IMR-90 (cell line): ENCODE measurements around the gene METTL8. TPM values are rescaled to one million over a fixed set of nuclear protein-coding genes. Genes with fewer than 3 reads are reported as not detected.
A peak's percentile ranks its signal among the peaks of the same experiment; 100 is the strongest.

Source experiments
- ATAC-seq: fragments of 200-7000 bp; cut with Tn5 transposase; 2 replicates; pipeline ENCODE4 v1.9.1; 2020; ENCODE audit warnings: low read depth, mild to moderate bottlenecking, moderate library complexity
- BruUV-seq: library from RNA; stranded (reverse); fragments of 400-500 nt; replicated peaks from 2 replicates; lab custom pipeline; 2021; lab: Mats Ljungman, UMichigan
- CTCF ChIA-PET: fragments of 300-600 bp; formaldehyde crosslinking; extraction: SDS; loops from one replicate; lab custom pipeline; 2021; ENCODE audit warnings: antibody characterized with exemption; lab: Yijun Ruan, JAX
- POLR2A ChIA-PET: fragments of 300-600 bp; sonication (Branson Sonifier 250); formaldehyde crosslinking; loops from one replicate; lab custom pipeline; 2022; ENCODE audit warnings: antibody characterized with exemption; ENCODE audit not compliant: unreplicated experiment; lab: Charles Lee
- DNase-seq: peaks from one replicate; pipeline ENCODE4 v3.0.0; 2013
- H2AFZ ChIP-seq: replicated peaks from 2 replicates; pipeline ENCODE3; 2013; ENCODE audit warnings: low read length, mild to moderate bottlenecking; ENCODE audit not compliant: poor library complexity
- H2AK5ac ChIP-seq: 2 replicates; pipeline ENCODE4 v1.6.1; 2013; ENCODE audit warnings: low read depth, low read length, inconsistent platforms
- H2AK9ac ChIP-seq: replicated peaks from 2 replicates; pipeline ENCODE3; 2013; ENCODE audit warnings: mild to moderate bottlenecking, low read depth, low read length, moderate library complexity; ENCODE audit not compliant: poor library complexity
- H2BK120ac ChIP-seq: 2 replicates; pipeline ENCODE4 v1.6.1; 2013; ENCODE audit warnings: low read depth, low read length, inconsistent platforms
- H2BK15ac ChIP-seq: 3 replicates; pipeline ENCODE4 v1.6.1; 2013; ENCODE audit warnings: low read depth, low read length, inconsistent platforms
- H2BK20ac ChIP-seq: 2 replicates; pipeline ENCODE4 v1.6.1; 2013; ENCODE audit warnings: low read depth, mild to moderate bottlenecking, inconsistent platforms, low read length, moderate library complexity
- H2BK5ac ChIP-seq: 2 replicates; pipeline ENCODE4 v1.6.1; 2013; ENCODE audit warnings: mild to moderate bottlenecking, low read depth, low read length, inconsistent platforms; ENCODE audit not compliant: poor library complexity, severe bottlenecking
- H3K14ac ChIP-seq: replicated peaks from 2 replicates; pipeline ENCODE4 v1.6.1; 2013; ENCODE audit warnings: low read depth, low read length, inconsistent platforms
- H3K18ac ChIP-seq: 2 replicates; pipeline ENCODE4 v1.6.1; 2013; ENCODE audit warnings: low read depth, low read length, control low read depth
- H3K23ac ChIP-seq: 2 replicates; pipeline ENCODE4 v1.6.1; 2013; ENCODE audit warnings: low read depth, low read length, inconsistent platforms
- H3K27ac ChIP-seq: 2 replicates; pipeline ENCODE4 v1.5.1; 2013; ENCODE audit warnings: mild to moderate bottlenecking, control low read depth, low read length; ENCODE audit not compliant: insufficient read depth
- H3K27me3 ChIP-seq: 2 replicates; pipeline ENCODE4 v1.6.1; 2013; ENCODE audit warnings: low read length; ENCODE audit not compliant: control insufficient read depth, insufficient read depth
- H3K36me3 ChIP-seq: 2 replicates; pipeline ENCODE4 v1.6.1; 2013; ENCODE audit warnings: low read length, mixed read lengths; ENCODE audit not compliant: control insufficient read depth, insufficient read depth
- H3K4ac ChIP-seq: 2 replicates; pipeline ENCODE4 v1.6.1; 2013; ENCODE audit warnings: low read depth, low read length, inconsistent platforms
- H3K4me1 ChIP-seq: 2 replicates; pipeline ENCODE4 v1.6.1; 2013; ENCODE audit warnings: low read length, mixed read lengths; ENCODE audit not compliant: control insufficient read depth, insufficient read depth
- H3K4me2 ChIP-seq: 2 replicates; pipeline ENCODE4 v1.6.1; 2013; ENCODE audit warnings: low read depth, mild to moderate bottlenecking, control low read depth, low read length, moderate library complexity
- H3K4me3 ChIP-seq: 2 replicates; pipeline ENCODE4 v1.5.1; 2013; ENCODE audit warnings: low read depth, mild to moderate bottlenecking, control low read depth, low read length, moderate library complexity; ENCODE audit not compliant: insufficient read depth
- H3K56ac ChIP-seq: 2 replicates; pipeline ENCODE4 v1.6.1; 2013; ENCODE audit warnings: low read length, inconsistent platforms; ENCODE audit not compliant: insufficient read depth; ENCODE audit errors: extremely low read depth
- H3K79me1 ChIP-seq, 2 experiments: 2 replicates each; pipeline ENCODE4 v1.6.1; 2013; ENCODE audit warnings: low read length in 2 of 2, inconsistent platforms in 1 of 2, low read depth in 1 of 2
- H3K9ac ChIP-seq: 2 replicates; pipeline ENCODE4 v1.6.1; 2013; ENCODE audit warnings: low read depth, low read length, control low read depth
- H3K9me1 ChIP-seq: 2 replicates; pipeline ENCODE4 v1.6.1; 2013; ENCODE audit warnings: low read length, inconsistent platforms; ENCODE audit not compliant: insufficient read depth
- H3K9me3 ChIP-seq: 2 replicates; pipeline ENCODE4 v1.6.1; 2013; ENCODE audit warnings: low read length; ENCODE audit not compliant: control insufficient read depth, insufficient read depth
- H4K20me1 ChIP-seq: 2 replicates; pipeline ENCODE4 v1.6.1; 2013; ENCODE audit warnings: low read length, inconsistent platforms; ENCODE audit not compliant: insufficient read depth
- H4K5ac ChIP-seq: 2 replicates; pipeline ENCODE4 v1.6.1; 2013; ENCODE audit warnings: mild to moderate bottlenecking, low read depth, low read length, control low read depth
- H4K8ac ChIP-seq, 2 experiments: 2 replicates each; pipeline ENCODE4 v1.6.1; 2013; ENCODE audit warnings: low read depth in 2 of 2, low read length in 2 of 2, control low read depth in 1 of 2, inconsistent platforms in 1 of 2
- H4K91ac ChIP-seq: 2 replicates; pipeline ENCODE4 v1.6.1; 2013; ENCODE audit warnings: low read depth, low read length, inconsistent platforms; ENCODE audit not compliant: insufficient read depth
- BHLHE40 ChIP-seq: fragments of 150-350 bp; IDR thresholded peaks from 2 replicates; pipeline ENCODE4 v1.6.1; 2016; ENCODE audit warnings: mild to moderate bottlenecking, low read depth, low read length
- CEBPB ChIP-seq: IDR thresholded peaks from 2 replicates; pipeline ENCODE4 v1.6.1; 2012; ENCODE audit warnings: low read depth, low read length, improper control_type of control experiment
- POLR2A ChIP-seq: IDR thresholded peaks from 2 replicates; pipeline ENCODE4 v1.6.1; 2012; ENCODE audit warnings: mild to moderate bottlenecking, low read depth, low read length
- RCOR1 ChIP-seq: IDR thresholded peaks from 2 replicates; pipeline ENCODE4 v1.6.1; 2012; ENCODE audit warnings: mild to moderate bottlenecking, low read length, improper control_type of control experiment; ENCODE audit not compliant: insufficient replicate concordance
- RFX5 ChIP-seq: IDR thresholded peaks from 2 replicates; pipeline ENCODE4 v1.8.0; 2012; ENCODE audit warnings: low read depth, mild to moderate bottlenecking, low read length, moderate library complexity
- SMC3 ChIP-seq: fragments of 150-350 bp; IDR thresholded peaks from 2 replicates; pipeline ENCODE4 v1.6.1; 2016; ENCODE audit warnings: low read depth, mild to moderate bottlenecking, antibody characterized with exemption, low read length, moderate library complexity
- WGBS, 2 experiments: methylation state at CpG; one replicate each; pipeline versions ENCODE4 v1.1.5 to v1.1.7; 2013; ENCODE audit warnings: missing lambda C conversion rate in 2 of 2; ENCODE audit not compliant: insufficient read length in 1 of 2; ENCODE audit errors: extremely low coverage in 2 of 2; 5-methylcytosine and 5-hydroxymethylcytosine counted together
- dilution Hi-C: fragments of 300-500 bp; cut with HindIII; formaldehyde crosslinking; loops from one replicate; pipeline ENCODE4 v1.14.3; 2018; ENCODE audit warnings: low sequenced_read_pairs; ENCODE audit not compliant: unreplicated experiment
- in situ Hi-C: fragments of 300-500 bp; cut with MboI; formaldehyde crosslinking; loops from 3 replicates; pipeline ENCODE4 v1.14.3; 2019; ENCODE audit warnings: low sequenced_read_pairs, inconsistent platforms, mixed read lengths
- intact Hi-C: fragments of 100-400 bp; cut with micrococcal nuclease; formaldehyde crosslinking; loops from 2 replicates; pipeline ENCODE4 v1.10.0; 2022
- polyA plus RNA-seq, 3 experiments: library from polyadenylated mRNA; depleted of rRNA; stranded (reverse); fragments of >200 nt; gene quantifications; 2 replicates each; pipeline ENCODE4 v1.2.3, GENCODE V29; 2012; ENCODE audit warnings: low replicate concordance in 1 of 3
- total RNA-seq: library from RNA; depleted of rRNA; stranded (reverse); fragments of >200 nt; gene quantifications from 2 replicates; pipeline ENCODE4 v1.2.3, GENCODE V29; 2012

METTL8 gene
- total and polyA plus RNA-seq, 2 of the 4 experiments (the other 2 are of a cell fraction) = 6.9 to 10.6 TPM

GRCh38 chr2:171410101-171410500, 23.7 kb downstream of the METTL8 start:
- Histone ChIP-seq H3K36me3 (no peaks in the 10 kb centered on the region), H3K4me3 (no peak overlapping the region), H3K23ac (no peak overlapping the region), H2AK9ac (no peak overlapping the region), H2BK20ac (no peak overlapping the region), H4K20me1 (no peaks in the 10 kb centered on the region), H4K8ac (no peak overlapping the region; a peak in 1 of 4 replicates), H3K9me1 (peaks cover 3% of the 10 kb centered on the region), H3K18ac (peak overlapping the region; percentile 60; the same call in 1 of the 2 replicates), H3K79me1 (peaks cover 14 to 22% of the 10 kb centered on the region in 2 experiments; a peak in 2 of 4 replicates), H3K14ac (no peak overlapping the region), H3K4me1 (peaks cover 10% of the 10 kb centered on the region), H2BK15ac (no peak overlapping the region), H2BK5ac (no peak overlapping the region), H4K91ac (no peak overlapping the region), H3K9ac (no peak overlapping the region), H4K5ac (no peak overlapping the region; the same call in 1 of the 2 replicates), H3K4me2 (peak overlapping the region; percentile 22; the same call in 1 of the 2 replicates), H3K9me3 (no peaks in the 10 kb centered on the region), H2AFZ (no peak overlapping the region), H3K56ac (no peak overlapping the region), H3K27me3 (no peaks in the 10 kb centered on the region), H2BK120ac (no peak overlapping the region), H3K4ac (no peak overlapping the region), H2AK5ac (no peak overlapping the region), H3K27ac (no peak overlapping the region)
- TF ChIP-seq BHLHE40 (no peak), CEBPB (no peak), POLR2A (no peak), RCOR1 (no peak), RFX5 (no peak), SMC3 (no peak)
- dilution Hi-C loops (no loop called here), in situ Hi-C loops (loop anchor here (10.0 kb wide), 1 partner anchor 245 kb away; the partner anchor contains the start of gene TLK1), intact Hi-C loops (loop anchor here (5.0 kb wide), 1 partner anchor 63 kb away; no protein-coding TSS in a partner anchor)
- peak; percentile 41 for ATAC-seq
- CTCF ChIA-PET = interaction anchor here (0.5 to 1.0 kb wide), 3 partner anchors 10 to 980 kb away, joined by 3 to 4 read pairs (median 4); no protein-coding TSS in a partner anchor
- BruUV-seq = no TSS peak
- WGBS, 2 experiments = no CpG with 5 or more reads among the region's 4 CpGs
- POLR2A ChIA-PET = no interaction called here
- peak; percentile 53 for DNase-seq
